DMS153 treated with DMSO at 0.1 percent for 48 hours (cell line): ENCODE results near the gene MACC1.
A peak's percentile ranks its signal among the peaks of the same experiment; 100 is the strongest.

Experiments
- DNase-seq: peaks from one replicate; lab custom pipeline; 2025; ENCODE audit not compliant: unreplicated experiment; lab: John Stamatoyannopoulos, UW

The MACC1 gene

DNA sequence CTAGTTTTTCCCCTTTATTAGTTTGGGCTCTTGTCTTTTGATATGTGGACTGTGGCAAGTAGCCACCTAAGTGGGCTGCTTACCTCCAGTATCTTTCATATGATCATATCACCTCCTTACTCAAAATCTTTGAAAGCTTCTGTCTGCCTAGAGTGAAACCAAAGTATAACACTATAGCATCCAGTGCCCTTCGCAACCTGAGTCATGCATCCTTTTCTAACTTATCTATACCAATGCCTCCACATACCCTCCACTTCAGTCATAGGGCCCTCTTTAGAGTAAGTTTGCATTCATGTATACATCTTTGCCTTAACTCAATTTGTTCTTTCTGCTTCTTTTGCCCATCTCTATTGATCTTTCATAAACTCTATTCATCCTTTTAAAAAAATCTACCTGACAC, 15.7 kb upstream of the MACC1 start:
- DNase-seq = no peak

- DNase-seq = no peak
Measured at GRCh38 chr7:20229646-20230500, 12.7 kb upstream of the MACC1 start.

- no peak for DNase-seq
Measured at GRCh38 chr7:20229081-20229480, 11.9 kb upstream of the MACC1 start.

DNA sequence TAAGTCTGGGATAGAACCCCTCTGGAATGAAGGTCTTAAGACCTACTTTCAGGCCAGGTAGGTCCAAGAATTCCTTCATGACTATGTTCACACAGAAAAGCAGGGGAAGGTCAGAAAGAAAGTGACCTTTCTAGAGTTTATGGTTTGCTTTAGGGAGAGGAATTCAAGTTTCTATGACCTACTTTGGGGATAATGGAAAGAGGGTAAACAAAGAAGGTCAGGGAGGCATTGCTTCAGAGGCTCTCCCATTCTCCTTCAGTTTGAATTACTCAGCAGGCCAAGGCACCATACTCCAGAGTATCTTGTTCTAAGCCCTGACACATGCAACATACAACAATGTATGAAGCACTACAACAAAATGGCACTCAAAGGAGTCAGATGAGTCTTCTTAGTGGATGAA, 11.5 kb upstream of the MACC1 start:
- DNase-seq = no peak

DNA sequence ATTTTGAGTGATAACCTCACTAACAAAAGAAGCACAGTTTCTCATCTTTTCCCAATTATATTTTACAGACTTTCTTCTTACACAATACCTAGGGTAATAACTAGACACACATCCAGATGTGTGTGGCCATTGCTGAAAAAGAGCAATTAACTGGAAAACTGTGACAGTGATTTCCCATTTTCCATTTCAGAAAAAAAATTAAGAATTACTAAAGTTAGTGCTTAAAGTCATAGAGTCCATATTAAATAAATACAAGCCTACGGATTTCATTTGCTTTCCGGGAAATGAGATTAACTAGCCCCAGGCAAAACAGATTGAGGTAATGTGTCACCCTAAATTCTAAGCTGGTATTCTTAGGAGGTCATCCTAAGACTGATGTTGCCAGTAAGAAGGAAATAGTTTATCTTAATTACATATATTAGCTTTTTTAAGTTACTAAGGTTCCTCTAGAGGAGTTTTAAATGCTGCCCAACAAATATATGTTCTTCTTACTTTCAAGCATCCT, 10.2 kb upstream of the MACC1 start:
- no peak for DNase-seq

GRCh38 chr7:20226860-20227259, 9.7 kb upstream of the MACC1 start:
- no peak for DNase-seq

GRCh38 chr7:20225384-20225783, 8.2 kb upstream of the MACC1 start:
- DNase-seq = no peak

- DNase-seq = no peak
Measured at GRCh38 chr7:20224025-20224424, 6.8 kb upstream of the MACC1 start.

- DNase-seq = no peak
Measured at GRCh38 chr7:20223356-20223755, 6.2 kb upstream of the MACC1 start.

- DNase-seq = no peak
Measured at GRCh38 chr7:20222219-20222828, 5.1 kb upstream of the MACC1 start.

GRCh38 chr7:20220921-20221547, 3.9 kb upstream of the MACC1 start:
- DNase-seq = no peak

- no peak for DNase-seq
Measured at GRCh38 chr7:20220293-20220761, 3.1 kb upstream of the MACC1 start.

GRCh38 chr7:20219446-20220292, 2.5 kb upstream of the MACC1 start:
- DNase-seq = peak; percentile 99

- DNase-seq = peak; percentile 84
Measured at GRCh38 chr7:20219062-20219445, 1.9 kb upstream of the MACC1 start.

GRCh38 chr7:20218279-20218678, 1.1 kb upstream of the MACC1 start:
- no peak for DNase-seq

DNA sequence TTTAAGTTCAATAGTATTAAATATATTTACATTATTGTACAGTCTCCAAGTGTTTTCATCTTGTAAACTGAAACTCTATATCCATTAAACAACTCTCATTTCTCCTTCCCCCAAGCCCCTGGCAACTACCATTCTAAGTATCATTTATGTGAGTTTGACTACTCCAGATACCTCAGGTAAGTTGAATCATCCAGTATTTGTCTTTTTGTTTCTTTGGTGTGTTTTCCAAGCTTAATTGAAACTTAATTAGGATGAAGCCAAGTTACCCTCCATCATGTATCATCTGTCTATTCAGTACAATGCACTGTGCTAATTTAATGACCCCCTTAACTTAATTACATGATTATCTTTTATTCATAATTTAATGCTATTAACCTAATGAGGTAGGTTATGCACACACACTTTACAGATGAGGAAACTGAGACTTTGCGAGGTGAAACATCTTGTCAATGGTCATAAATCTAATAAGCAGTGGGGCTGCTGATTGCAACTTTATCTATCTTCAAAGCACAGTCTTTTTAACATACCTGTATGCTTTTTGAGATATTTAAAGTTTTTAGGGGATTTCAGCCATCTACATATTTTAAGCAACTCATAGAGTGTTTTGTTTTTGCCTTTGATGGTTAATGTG, 663 bp downstream of the MACC1 start:
- peak; percentile 23 for DNase-seq

- peak; percentile 27 for DNase-seq
Measured at GRCh38 chr7:20214921-20215669, 2.1 kb downstream of the MACC1 start.

- no peak for DNase-seq
Measured at GRCh38 chr7:20214132-20214531, 3.1 kb downstream of the MACC1 start.

GRCh38 chr7:20213378-20213777, 3.8 kb downstream of the MACC1 start:
- DNase-seq = no peak

- no peak for DNase-seq
Measured at GRCh38 chr7:20211376-20211775, 5.8 kb downstream of the MACC1 start.
